Measurements from ENCODE around the gene CHRNA1.

DNA sequence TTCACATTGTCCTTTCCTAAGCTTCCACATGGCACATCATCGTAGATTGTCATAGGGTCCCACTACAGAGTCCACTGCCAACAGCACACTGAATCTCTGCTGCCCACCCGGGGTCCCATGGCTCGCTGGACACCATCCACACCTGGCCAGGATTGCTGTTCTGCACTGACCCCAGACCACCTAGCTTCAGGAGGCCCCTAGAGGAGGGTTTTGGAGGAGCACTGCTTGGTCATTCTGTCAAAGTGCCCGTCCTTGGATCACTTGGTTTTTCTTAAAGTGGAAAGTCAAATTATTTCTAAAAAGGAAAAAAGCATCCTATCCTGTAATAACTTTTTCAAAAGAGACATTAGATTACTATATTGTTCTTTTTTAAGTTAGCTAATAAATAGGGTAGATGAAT lies 59.0 kb downstream of the CHRNA1 start:
- TF ChIP-seq POLR2A (IDR thresholded peaks at IDR 0.05; ENCODE audit: borderline replicate concordance, extremely low read depth, insufficient read depth, insufficient read length): no peak
- TF ChIP-seq, protein P1, sequence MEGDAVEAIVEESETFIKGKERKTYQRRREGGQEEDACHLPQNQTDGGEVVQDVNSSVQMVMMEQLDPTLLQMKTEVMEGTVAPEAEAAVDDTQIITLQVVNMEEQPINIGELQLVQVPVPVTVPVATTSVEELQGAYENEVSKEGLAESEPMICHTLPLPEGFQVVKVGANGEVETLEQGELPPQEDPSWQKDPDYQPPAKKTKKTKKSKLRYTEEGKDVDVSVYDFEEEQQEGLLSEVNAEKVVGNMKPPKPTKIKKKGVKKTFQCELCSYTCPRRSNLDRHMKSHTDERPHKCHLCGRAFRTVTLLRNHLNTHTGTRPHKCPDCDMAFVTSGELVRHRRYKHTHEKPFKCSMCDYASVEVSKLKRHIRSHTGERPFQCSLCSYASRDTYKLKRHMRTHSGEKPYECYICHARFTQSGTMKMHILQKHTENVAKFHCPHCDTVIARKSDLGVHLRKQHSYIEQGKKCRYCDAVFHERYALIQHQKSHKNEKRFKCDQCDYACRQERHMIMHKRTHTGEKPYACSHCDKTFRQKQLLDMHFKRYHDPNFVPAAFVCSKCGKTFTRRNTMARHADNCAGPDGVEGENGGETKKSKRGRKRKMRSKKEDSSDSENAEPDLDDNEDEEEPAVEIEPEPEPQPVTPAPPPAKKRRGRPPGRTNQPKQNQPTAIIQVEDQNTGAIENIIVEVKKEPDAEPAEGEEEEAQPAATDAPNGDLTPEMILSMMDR (IDR thresholded peaks at IDR 0.05 in 2 of 3, conservative IDR thresholded peaks at IDR 0.05 in 1 of 3; ENCODE audit: borderline replicate concordance in 1 of 3, insufficient read depth in 1 of 3, low read depth in 2 of 3, low read length in 2 of 3): no peak
- TF ChIP-seq ZFX (IDR thresholded peaks at IDR 0.05): no peak
- TF ChIP-seq EZH2 (IDR thresholded peaks at IDR 0.05): no peak
- no peak for TF ChIP-seq POLR2AphosphoS5 (IDR thresholded peaks at IDR 0.05; ENCODE audit: low read depth, low read length)
- TF ChIP-seq YY1 (IDR thresholded peaks at IDR 0.05; ENCODE audit: extremely low read depth, insufficient replicate concordance, low read depth, low read length): no peak
- no peak for TF ChIP-seq CEBPB (IDR thresholded peaks at IDR 0.05; ENCODE audit: low read depth)
- TF ChIP-seq EZH2phosphoT487 (IDR thresholded peaks at IDR 0.05; ENCODE audit: borderline replicate concordance): no peak
- TF ChIP-seq RAD21 (IDR thresholded peaks at IDR 0.05; ENCODE audit: low read depth): no peak
- TF ChIP-seq SIN3A (IDR thresholded peaks at IDR 0.05; ENCODE audit: low read depth): no peak
- TF ChIP-seq EGR1 (IDR thresholded peaks at IDR 0.05; ENCODE audit: low read depth): no peak
- no peak for TF ChIP-seq TCF7L2 (IDR thresholded peaks at IDR 0.05; ENCODE audit: borderline replicate concordance, extremely low read depth, insufficient read depth, insufficient read length)
- TF ChIP-seq, protein P2, sequence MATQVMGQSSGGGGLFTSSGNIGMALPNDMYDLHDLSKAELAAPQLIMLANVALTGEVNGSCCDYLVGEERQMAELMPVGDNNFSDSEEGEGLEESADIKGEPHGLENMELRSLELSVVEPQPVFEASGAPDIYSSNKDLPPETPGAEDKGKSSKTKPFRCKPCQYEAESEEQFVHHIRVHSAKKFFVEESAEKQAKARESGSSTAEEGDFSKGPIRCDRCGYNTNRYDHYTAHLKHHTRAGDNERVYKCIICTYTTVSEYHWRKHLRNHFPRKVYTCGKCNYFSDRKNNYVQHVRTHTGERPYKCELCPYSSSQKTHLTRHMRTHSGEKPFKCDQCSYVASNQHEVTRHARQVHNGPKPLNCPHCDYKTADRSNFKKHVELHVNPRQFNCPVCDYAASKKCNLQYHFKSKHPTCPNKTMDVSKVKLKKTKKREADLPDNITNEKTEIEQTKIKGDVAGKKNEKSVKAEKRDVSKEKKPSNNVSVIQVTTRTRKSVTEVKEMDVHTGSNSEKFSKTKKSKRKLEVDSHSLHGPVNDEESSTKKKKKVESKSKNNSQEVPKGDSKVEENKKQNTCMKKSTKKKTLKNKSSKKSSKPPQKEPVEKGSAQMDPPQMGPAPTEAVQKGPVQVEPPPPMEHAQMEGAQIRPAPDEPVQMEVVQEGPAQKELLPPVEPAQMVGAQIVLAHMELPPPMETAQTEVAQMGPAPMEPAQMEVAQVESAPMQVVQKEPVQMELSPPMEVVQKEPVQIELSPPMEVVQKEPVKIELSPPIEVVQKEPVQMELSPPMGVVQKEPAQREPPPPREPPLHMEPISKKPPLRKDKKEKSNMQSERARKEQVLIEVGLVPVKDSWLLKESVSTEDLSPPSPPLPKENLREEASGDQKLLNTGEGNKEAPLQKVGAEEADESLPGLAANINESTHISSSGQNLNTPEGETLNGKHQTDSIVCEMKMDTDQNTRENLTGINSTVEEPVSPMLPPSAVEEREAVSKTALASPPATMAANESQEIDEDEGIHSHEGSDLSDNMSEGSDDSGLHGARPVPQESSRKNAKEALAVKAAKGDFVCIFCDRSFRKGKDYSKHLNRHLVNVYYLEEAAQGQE (IDR thresholded peaks at IDR 0.05; ENCODE audit: low read depth): no peak
